H1 (cell line): ENCODE results near the gene PDE8A. TPM values are rescaled to one million over a fixed set of nuclear protein-coding genes. Genes with fewer than 3 reads are reported as not detected.

Experiments
- CHD1 ChIP-seq: IDR thresholded peaks from 2 replicates; pipeline ENCODE4 v1.6.1; 2012; ENCODE audit warnings: low read depth, low read length, improper control_type of control experiment
- polyA plus RNA-seq, 7 experiments: library from polyadenylated mRNA; depleted of rRNA in 3 of 7; stranded (reverse) in 5 of 7; unstranded in 2 of 7; fragments of >200 nt in 5 of 7; fragments of 200-250 nt in 2 of 7; gene quantifications; 1 replicate in 5 of 7; 2 replicates in 1 of 7; 4 replicates in 1 of 7; pipeline versions ENCODE4 v1.2.1 to v1.2.3, GENCODE V29; 2011 to 2013; ENCODE audit warnings: missing spikeins in 2 of 7, mixed read lengths in 2 of 7
- total RNA-seq: library from RNA; stranded (reverse); fragmentation: NEBNext Ultra II Directional; extraction: Animal tissue kit (Norgen Biotek cat#: 25700); gene quantifications from 2 replicates; pipeline ENCODE4 v1.2.1, GENCODE V29; 2021

PDE8A gene
- total and polyA plus RNA-seq, 2 of the 8 experiments (the other 6 are each of a cell fraction or from before 2014, with no cell fraction given) = 6.9 to 7.8 TPM

GRCh38 chr15:85141726-85142125 lies 160.1 kb downstream of the PDE8A start (continued):
- no peak for TF ChIP-seq CHD1
